ENCODE results near the gene TNNT3.

TNNT3 gene

DNA sequence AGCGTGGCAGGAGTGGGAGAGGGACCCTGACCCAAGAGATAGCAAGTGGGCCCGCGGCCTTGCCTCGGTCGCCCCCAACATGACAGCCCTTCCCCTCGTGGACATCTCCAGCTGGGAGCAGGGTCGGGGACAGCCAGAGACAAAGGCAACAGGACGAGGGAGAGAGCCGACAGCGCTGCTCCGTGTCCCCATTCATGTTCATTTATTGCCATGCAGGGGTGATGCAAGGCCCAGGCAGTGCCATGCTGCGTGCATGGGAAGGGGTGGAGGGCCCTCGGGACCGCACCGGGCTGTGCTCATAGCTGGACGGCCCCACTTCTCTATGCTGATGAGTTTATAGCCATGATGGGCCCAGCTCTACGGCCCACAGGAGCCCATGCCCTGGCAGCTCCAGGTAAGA lies 40.3 kb downstream of the TNNT3 start:
- peak; percentile 45 for DNase-seq

GRCh38 chr11:1963864-1964263 lies 44.4 kb downstream of the TNNT3 start:
- DNase-seq: peak; percentile 17

GRCh38 chr11:1964348-1964747 lies 44.8 kb downstream of the TNNT3 start:
- no peak for DNase-seq

DNA sequence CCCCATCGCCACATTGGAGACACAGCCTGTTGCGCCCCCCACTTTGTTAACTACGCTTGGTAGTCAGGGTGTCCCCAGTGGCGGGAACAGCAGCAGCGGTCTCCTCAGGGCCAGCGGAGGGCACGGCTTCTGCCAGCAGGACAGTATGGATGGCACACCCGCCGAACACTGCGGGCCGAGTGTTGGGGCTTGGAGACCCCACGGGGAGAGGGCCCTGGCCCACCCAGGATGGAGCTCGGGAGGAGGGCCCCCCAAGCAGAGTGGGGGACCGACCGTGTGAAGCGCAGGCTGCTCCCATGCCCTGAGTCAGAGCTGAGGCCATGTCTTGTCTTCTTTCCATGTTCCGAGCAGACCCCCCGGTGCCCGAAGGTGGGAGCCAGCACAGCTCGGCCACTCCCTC lies 45.5 kb downstream of the TNNT3 start:
- peak; percentile 14 for DNase-seq

- DNase-seq: peak; percentile 9
These were observed 47.0 kb downstream of the TNNT3 start for GRCh38 chr11:1966531-1966930.

DNA sequence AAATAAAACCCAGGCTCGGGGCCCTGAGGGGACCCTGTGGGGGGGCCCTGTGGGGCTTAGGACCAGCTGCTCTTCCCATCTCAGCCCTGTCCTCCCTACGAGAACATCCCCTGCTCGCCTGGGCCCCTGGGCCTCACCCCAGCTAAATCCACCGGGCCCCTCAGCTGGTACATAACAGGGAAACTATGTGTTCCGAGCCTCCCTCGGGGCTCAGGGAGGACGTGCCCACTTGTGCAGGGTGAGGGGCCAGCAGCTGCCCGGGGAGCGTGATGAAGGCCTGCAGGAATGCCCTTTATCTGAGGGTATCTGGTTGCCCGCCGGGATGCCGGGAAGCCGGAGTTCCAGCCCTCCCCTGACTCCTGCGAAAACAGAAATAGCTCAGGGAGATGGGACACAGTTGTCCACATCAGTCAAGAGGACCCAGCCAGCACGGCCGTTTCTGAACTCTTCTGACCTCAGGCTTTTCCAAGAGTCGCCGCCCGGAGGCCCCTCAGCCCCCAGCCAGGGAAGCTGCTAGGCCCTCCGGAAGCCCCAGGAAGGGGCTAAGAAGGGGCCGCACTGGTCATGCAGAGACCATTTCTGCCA lies 48.2 kb downstream of the TNNT3 start:
- DNase-seq: peak; percentile 9

GRCh38 chr11:1968454-1969002 lies 49.0 kb downstream of the TNNT3 start:
- peak; percentile 17 for DNase-seq

DNA sequence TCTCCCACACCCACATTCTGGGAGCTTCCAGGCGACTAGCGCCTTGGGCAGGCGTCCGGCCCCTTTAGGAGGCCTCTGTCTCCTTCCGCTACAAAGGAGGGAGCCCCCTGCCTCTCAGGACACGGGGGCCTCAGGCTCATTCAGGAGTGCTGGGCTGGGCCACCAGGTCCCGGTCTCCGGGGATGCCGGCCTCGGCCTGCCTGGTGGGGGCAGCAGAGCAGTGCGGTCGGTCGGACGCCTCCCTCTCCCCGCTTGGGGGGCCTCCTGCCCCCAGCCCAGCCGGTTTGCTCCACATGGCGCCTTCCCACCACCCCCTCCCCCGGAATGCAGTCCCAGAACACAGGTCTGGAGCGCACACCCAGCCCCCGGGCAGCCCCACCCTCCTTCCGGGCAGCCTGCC lies 49.5 kb downstream of the TNNT3 start:
- no peak for DNase-seq

- DNase-seq: no peak
These were observed 50.3 kb downstream of the TNNT3 start for GRCh38 chr11:1969776-1970175.

GRCh38 chr11:1970956-1971355 lies 51.5 kb downstream of the TNNT3 start:
- DNase-seq: peak; percentile 30

- no peak for DNase-seq
These were observed 55.7 kb downstream of the TNNT3 start for GRCh38 chr11:1975185-1975584.

- DNase-seq: peak; percentile 9
These were observed 59.4 kb downstream of the TNNT3 start for GRCh38 chr11:1978720-1979473.

- DNase-seq: peak; percentile 16
These were observed 60.1 kb downstream of the TNNT3 start for GRCh38 chr11:1979607-1980006.

DNA sequence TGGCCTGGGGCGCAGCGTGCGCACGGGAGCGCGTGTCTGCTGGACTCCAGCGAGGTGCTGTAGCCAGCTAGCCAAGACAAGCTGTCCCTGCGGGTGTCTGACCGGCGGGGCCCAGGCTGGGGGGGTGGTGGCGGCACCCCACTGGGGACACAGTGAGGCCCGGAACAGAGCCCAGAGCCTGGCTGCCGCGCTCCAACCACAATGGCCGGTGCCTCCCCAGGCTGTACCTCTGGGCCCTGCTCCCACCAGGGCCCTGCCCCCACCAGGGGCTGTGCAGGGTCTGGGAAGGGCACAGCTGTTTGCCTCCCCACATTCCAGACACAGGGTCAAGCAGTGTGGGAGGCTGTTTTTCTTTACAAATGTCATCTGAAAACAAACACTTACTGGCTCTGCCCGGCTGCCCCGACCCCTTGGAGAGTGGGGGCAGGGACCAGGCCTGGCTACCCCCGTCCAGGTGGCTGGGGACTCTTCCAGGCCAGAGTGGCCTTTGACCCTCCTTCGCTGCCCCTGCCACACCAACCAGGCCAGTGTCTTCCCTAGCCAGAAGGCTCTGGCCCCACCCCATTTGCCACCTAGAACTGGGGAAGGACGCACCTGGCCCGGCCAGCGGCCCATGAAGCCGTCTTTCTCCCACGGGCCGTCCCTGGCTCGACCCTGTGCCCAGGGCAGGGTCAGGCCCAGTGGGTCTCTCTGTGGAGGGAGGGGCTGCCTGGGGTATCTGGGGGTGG lies 63.5 kb downstream of the TNNT3 start:
- DNase-seq: no peak

- peak; percentile 6 for DNase-seq
These were observed 64.1 kb downstream of the TNNT3 start for GRCh38 chr11:1983601-1983961.

GRCh38 chr11:1987024-1987423 lies 67.5 kb downstream of the TNNT3 start:
- no peak for DNase-seq

GRCh38 chr11:1988174-1988573 lies 68.7 kb downstream of the TNNT3 start:
- no peak for DNase-seq

Measured in activated effector memory CD4-positive, alpha-beta T cell treated with anti-CD3 and anti-CD28 coated beads, Interleukin-2, amount 50 U/mL, for 16 hours (primary cell).